T-cell (primary cell): ENCODE data around the gene PAH. TPM values are rescaled to one million over a fixed set of nuclear protein-coding genes. Genes with fewer than 3 reads are reported as not detected.

Experiments
- ATAC-seq, 4 experiments: fragments of 200-7000 bp in 3 of 4; fragments of 150-1000 bp in 1 of 4; cut with Tn5 transposase; replicated peaks in 1 of 4; 1 replicate in 3 of 4; 2 replicates in 1 of 4; pipeline ENCODE4 v1.10.0; 2021; ENCODE audit warnings: moderate library complexity in 3 of 4, mild to moderate bottlenecking in 2 of 4, moderate number of reproducible peaks in 1 of 4
- CTCF ChIA-PET, 2 donors: fragments of 300-600 bp; sonication (Branson Sonifier 250); formaldehyde crosslinking; loops; one replicate each; lab custom pipeline; 2022; ENCODE audit warnings: antibody characterized with exemption in 2 of 2; lab: Charles Lee
- POLR2A ChIA-PET, 2 donors: fragments of 300-600 bp; sonication (Branson Sonifier 250); formaldehyde crosslinking; loops; one replicate each; lab custom pipeline; 2022; ENCODE audit warnings: antibody characterized with exemption in 2 of 2; lab: Charles Lee
- DNase-seq, 35 experiments: peaks; one replicate each; pipeline versions ENCODE4 v3.0.0 to v3.0.0-alpha.2; 2013 to 2023
- H3K27ac ChIP-seq: one replicate; pipeline ENCODE4 v1.5.1; 2013; ENCODE audit warnings: low read length
- H3K27me3 ChIP-seq, 2 experiments: replicated peaks in 1 of 2; 1 replicate in 1 of 2; 2 replicates in 1 of 2; pipeline versions ENCODE4 v1.6.1 to v1.7.0; 2013; ENCODE audit warnings: low read length in 1 of 2, mixed read lengths in 1 of 2; ENCODE audit not compliant: control insufficient read depth in 2 of 2, insufficient read depth in 2 of 2; ENCODE audit errors: extremely low read depth in 1 of 2
- H3K36me3 ChIP-seq, 2 donors: 1 replicate in 1 of 2; 2 replicates in 1 of 2; pipeline versions ENCODE4 v1.6.1 to v1.7.0; 2013; ENCODE audit warnings: low read length in 1 of 2; ENCODE audit not compliant: control insufficient read depth in 2 of 2, insufficient read depth in 1 of 2; ENCODE audit errors: extremely low read depth in 1 of 2
- H3K4me1 ChIP-seq, 2 experiments: 1 replicate in 1 of 2; 2 replicates in 1 of 2; pipeline versions ENCODE4 v1.6.1 to v1.7.0; 2013; ENCODE audit warnings: low read length in 2 of 2, mixed read lengths in 1 of 2; ENCODE audit not compliant: insufficient read depth in 2 of 2, control insufficient read depth in 1 of 2; ENCODE audit errors: extremely low read depth in 1 of 2
- H3K4me3 ChIP-seq, 2 donors: 1 replicate in 1 of 2; 2 replicates in 1 of 2; pipeline versions ENCODE4 v1.5.1 to v1.7.0; 2013; ENCODE audit warnings: mild to moderate bottlenecking in 2 of 2, low read length in 1 of 2, moderate library complexity in 1 of 2; ENCODE audit not compliant: control insufficient read depth in 1 of 2; ENCODE audit errors: extremely low read depth in 1 of 2
- H3K9me3 ChIP-seq: 2 replicates; pipeline ENCODE4 v1.7.0; 2013
- H3K27ac Mint-ChIP-seq, 2 donors: one replicate each; pipeline ENCODE4 v1.8.0; 2020 to 2021; ENCODE audit warnings: mild to moderate bottlenecking in 2 of 2, mixed read lengths in 2 of 2
- H3K27me3 Mint-ChIP-seq, 2 donors: one replicate each; pipeline ENCODE4 v1.8.0; 2021 to 2022; ENCODE audit warnings: mixed read lengths in 2 of 2
- H3K36me3 Mint-ChIP-seq: one replicate; pipeline ENCODE4 v1.8.0; 2021; ENCODE audit warnings: mixed read lengths
- H3K4me1 Mint-ChIP-seq, 3 donors: one replicate each; pipeline ENCODE4 v1.8.0; 2020 to 2022; ENCODE audit warnings: mixed read lengths in 3 of 3, mild to moderate bottlenecking in 1 of 3
- H3K4me3 Mint-ChIP-seq, 3 donors: one replicate each; pipeline ENCODE4 v1.8.0; 2020 to 2022; ENCODE audit warnings: mild to moderate bottlenecking in 3 of 3, mixed read lengths in 3 of 3, moderate library complexity in 3 of 3
- H3K9me3 Mint-ChIP-seq, 3 donors: one replicate each; pipeline ENCODE4 v1.8.0; 2020 to 2022; ENCODE audit warnings: mixed read lengths in 3 of 3
- WGBS: methylation state at CpG from one replicate; pipeline ENCODE4 v1.1.5; 2013; ENCODE audit warnings: missing lambda C conversion rate; ENCODE audit not compliant: insufficient coverage; 5-methylcytosine and 5-hydroxymethylcytosine counted together
- total RNA-seq, 35 experiments: library from RNA in 6 of 35; stranded (reverse) in 6 of 35; fragments of 120-200 nt in 1 of 35; gene quantifications; one replicate each; pipeline versions ENCODE4 v1.2.1 to v1.2.4 and lab custom pipeline; 2013 to 2026

PAH gene
- total RNA-seq, 5 donors from 2014 or later (not counting 1 experiment from before 2014, with no cell fraction given), result 0.30 to 2.0 (median 0.82) TPM; not detected in 2

DNA sequence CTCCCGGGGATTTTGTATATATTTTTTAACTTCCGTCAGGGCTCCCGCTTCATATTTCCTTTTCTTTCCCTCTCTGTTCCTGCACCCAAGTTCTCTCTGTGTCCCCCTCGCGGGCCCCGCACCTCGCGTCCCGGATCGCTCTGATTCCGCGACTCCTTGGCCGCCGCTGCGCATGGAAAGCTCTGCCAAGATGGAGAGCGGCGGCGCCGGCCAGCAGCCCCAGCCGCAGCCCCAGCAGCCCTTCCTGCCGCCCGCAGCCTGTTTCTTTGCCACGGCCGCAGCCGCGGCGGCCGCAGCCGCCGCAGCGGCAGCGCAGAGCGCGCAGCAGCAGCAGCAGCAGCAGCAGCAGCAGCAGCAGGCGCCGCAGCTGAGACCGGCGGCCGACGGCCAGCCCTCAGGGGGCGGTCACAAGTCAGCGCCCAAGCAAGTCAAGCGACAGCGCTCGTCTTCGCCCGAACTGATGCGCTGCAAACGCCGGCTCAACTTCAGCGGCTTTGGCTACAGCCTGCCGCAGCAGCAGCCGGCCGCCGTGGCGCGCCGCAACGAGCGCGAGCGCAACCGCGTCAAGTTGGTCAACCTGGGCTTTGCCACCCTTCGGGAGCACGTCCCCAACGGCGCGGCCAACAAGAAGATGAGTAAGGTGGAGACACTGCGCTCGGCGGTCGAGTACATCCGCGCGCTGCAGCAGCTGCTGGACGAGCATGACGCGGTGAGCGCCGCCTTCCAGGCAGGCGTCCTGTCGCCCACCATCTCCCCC is 41.2 kb upstream of the PAH start:
- DNase-seq (no peak), ATAC-seq (peak in 2 of 4 experiments; percentile 18 to 36)
- H3K27me3 ChIP-seq, result peaks cover 50 to 61% of the 10 kb centered on the region in 2 experiments
- no peaks in the 10 kb centered on the region for H3K9me3 ChIP-seq
- H3K27ac ChIP-seq, result no peak overlapping the region
- H3K4me3 ChIP-seq, result peak overlapping the region; percentile 15 to 25
- peaks cover 0 to 14% of the 10 kb centered on the region in 2 experiments for H3K4me1 ChIP-seq
- H3K27ac Mint-ChIP-seq, result no peak overlapping the region
- H3K4me1 Mint-ChIP-seq, result peaks cover 25 to 34% (median 27%) of the 10 kb centered on the region in 3 donors
- ChIA-PET POLR2A (no interaction called here), CTCF (no interaction called here)
- no peaks in the 10 kb centered on the region for H3K36me3 Mint-ChIP-seq
- no peaks in the 10 kb centered on the region for H3K36me3 ChIP-seq
- H3K4me3 Mint-ChIP-seq, result peak overlapping the region; percentile 47 to 71 (median 59)
- no peaks in the 10 kb centered on the region for H3K9me3 Mint-ChIP-seq
- 3% methylated on average over 77 of the region's 83 CpGs for WGBS
- H3K27me3 Mint-ChIP-seq, result peaks cover 78 to 87% of the 10 kb centered on the region in 2 donors

DNA sequence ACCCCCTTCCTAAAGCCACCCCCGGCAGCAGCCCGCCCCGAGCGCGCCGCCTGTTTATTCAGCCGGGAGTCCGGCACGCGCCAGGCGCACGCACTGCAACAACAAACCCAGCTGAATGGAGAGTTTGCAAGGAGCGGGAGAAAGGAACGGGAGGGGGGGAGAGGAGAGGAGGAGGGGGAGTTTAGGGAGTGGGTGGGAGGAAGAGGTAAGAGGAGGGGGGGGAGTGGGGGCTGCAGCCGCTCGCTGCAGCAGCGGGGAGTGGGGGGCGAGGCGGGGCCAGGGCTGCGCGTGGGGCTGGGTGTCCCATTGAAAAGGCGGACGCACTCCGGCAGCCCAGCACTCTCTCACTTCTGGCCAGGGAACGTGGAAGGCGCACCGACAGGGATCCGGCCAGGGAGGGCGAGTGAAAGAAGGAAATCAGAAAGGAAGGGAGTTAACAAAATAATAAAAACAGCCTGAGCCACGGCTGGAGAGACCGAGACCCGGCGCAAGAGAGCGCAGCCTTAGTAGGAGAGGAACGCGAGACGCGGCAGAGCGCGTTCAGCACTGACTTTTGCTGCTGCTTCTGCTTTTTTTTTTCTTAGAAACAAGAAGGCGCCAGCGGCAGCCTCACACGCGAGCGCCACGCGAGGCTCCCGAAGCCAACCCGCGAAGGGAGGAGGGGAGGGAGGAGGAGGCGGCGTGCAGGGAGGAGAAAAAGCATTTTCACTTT is 40.5 kb upstream of the PAH start, which contains the start of gene ASCL1:
Gene ASCL1 (plus strand): TSS at position 336 of the 712 bp plus-strand sequence. CDS start 571 bp downstream, outside the sequence.
- POLR2A ChIA-PET, result interaction anchor here in 1 of 2 donors (0.7 kb wide), 1 partner anchor 594 kb away, joined by 5 read pairs; no protein-coding TSS in a partner anchor
- H3K4me1 ChIP-seq, result peaks cover 0 to 14% of the 10 kb centered on the region in 2 experiments
- no peaks in the 10 kb centered on the region for H3K36me3 ChIP-seq
- ATAC-seq (no peak), DNase-seq (no peak)
- CTCF ChIA-PET, result interaction anchor here in 1 of 2 donors (0.6 kb wide), 1 partner anchor 535 kb away, joined by 3 read pairs; no protein-coding TSS in a partner anchor
- no peak within 1 kb of the TSS for H3K27ac ChIP-seq
- peak within 1 kb of the TSS in 1 of 2 donors; percentile 36 for H3K27ac Mint-ChIP-seq
- H3K4me3 Mint-ChIP-seq, result peak within 1 kb of the TSS; percentile 47 to 71 (median 59)
- 3% methylated on average over 23 of the region's 52 CpGs for WGBS
- H3K27me3 Mint-ChIP-seq, result peaks cover 75 to 80% of the 10 kb centered on the region in 2 donors
- peaks cover 45 to 59% of the 10 kb centered on the region in 2 experiments for H3K27me3 ChIP-seq
- H3K4me1 Mint-ChIP-seq, result peaks cover 21 to 27% (median 23%) of the 10 kb centered on the region in 3 donors
- H3K9me3 ChIP-seq, result no peaks in the 10 kb centered on the region
- no peaks in the 10 kb centered on the region for H3K9me3 Mint-ChIP-seq
- peak within 1 kb of the TSS; percentile 15 to 25 for H3K4me3 ChIP-seq
- no peaks in the 10 kb centered on the region for H3K36me3 Mint-ChIP-seq

DNA sequence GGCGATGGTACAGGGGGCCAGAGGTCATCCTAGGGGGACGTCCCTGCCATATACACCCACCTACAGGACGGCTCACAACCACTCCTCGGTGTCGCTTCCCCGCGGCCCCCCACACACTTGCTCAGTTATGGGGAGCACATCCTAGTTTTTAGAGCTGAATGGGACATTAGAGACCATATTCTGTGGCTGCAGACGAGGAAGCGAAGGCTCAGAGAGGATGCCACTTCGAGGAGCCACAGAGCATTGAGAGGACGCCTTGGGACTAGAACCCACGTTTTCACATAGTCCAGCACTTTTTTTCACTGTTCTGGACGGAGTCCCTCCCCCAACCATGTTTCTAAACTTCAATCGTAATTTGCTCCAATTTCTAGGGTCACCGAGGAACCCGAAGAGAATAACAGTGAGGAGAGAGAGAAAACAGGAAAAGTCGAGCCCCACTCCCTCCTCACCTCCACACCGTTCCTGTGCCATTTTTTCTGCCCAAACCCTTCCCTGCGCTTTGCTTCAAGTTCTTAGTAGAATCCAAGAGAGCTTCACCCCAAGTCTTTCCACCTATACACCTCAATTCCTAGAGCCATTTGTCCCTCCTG is 39.8 kb upstream of the PAH start:
- ATAC-seq, result no peak
- POLR2A ChIA-PET, result interaction anchor here in 1 of 2 donors (0.7 kb wide), 1 partner anchor 594 kb away, joined by 5 read pairs; no protein-coding TSS in a partner anchor

DNA sequence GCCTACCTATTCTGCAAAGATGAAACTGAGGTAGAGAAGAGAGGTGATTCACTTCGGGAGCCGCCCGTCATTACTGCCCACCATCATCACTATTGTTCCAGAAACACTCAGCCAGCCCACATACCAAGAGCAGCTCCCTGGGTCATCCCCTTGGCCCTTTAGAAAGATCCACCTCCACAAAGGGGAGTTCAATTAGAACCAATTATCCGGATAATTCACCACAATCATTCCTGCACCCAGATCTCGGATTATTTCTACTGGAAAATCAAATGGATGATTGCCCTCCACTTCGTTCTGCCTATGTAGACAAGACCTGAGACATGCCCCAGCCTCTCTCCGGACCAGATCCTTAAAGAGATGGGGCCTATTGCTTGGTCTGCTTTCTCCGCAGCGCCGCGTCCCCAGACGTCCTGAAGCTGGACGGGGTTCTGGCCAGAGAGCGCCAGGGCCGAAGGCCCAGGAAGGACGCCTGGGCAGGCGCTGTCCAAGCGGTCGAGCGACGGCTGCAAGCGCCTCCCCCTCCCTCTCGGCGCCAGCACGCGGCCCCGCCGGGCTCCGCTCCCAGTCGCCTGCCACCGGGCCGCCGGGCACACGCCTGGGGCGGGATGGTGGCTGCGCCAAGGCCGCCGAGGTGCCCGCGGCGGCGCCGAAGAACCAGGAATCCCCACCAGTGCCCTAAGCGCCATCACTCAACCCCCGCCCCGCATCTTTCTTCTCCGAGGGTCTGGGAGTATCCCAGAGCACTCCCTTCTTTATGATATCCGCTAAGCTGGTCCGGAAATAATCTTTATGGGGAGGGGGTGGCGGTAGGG is 39.1 kb upstream of the PAH start:
- ATAC-seq (no peak), DNase-seq (no peak)
- peak overlapping the region in 1 of 3 donors; percentile 71 for H3K4me3 Mint-ChIP-seq
- no peak overlapping the region for H3K27ac ChIP-seq
- no peaks in the 10 kb centered on the region for H3K36me3 Mint-ChIP-seq
- H3K27me3 Mint-ChIP-seq, result peaks cover 72 to 78% of the 10 kb centered on the region in 2 donors
- peaks cover 0 to 14% of the 10 kb centered on the region in 2 experiments for H3K4me1 ChIP-seq
- POLR2A ChIA-PET, result no interaction called here
- H3K9me3 ChIP-seq, result no peaks in the 10 kb centered on the region
- WGBS, result 14% methylated on average over 40 of the region's 50 CpGs
- H3K27ac Mint-ChIP-seq, result no peak overlapping the region
- peaks cover 15 to 16% (median 15%) of the 10 kb centered on the region in 3 donors for H3K4me1 Mint-ChIP-seq
- CTCF ChIA-PET, result no interaction called here
- no peak overlapping the region for H3K4me3 ChIP-seq
- no peaks in the 10 kb centered on the region for H3K36me3 ChIP-seq
- H3K9me3 Mint-ChIP-seq, result no peaks in the 10 kb centered on the region
- H3K27me3 ChIP-seq, result peaks cover 43 to 55% of the 10 kb centered on the region in 2 experiments

More for the DNA sequence above, 39.8 kb upstream of the PAH start:
- H3K4me3 ChIP-seq, result no peak overlapping the region
- H3K27ac Mint-ChIP-seq, result no peak overlapping the region
- no peaks in the 10 kb centered on the region for H3K36me3 ChIP-seq
- H3K9me3 ChIP-seq, result no peaks in the 10 kb centered on the region
- H3K27ac ChIP-seq, result no peak overlapping the region
- WGBS, result 8% methylated on average over 8 of the region's 19 CpGs
- DNase-seq, result no peak
- H3K4me1 Mint-ChIP-seq, result peaks cover 18 to 20% (median 19%) of the 10 kb centered on the region in 3 donors
- peaks cover 76 to 81% of the 10 kb centered on the region in 2 donors for H3K27me3 Mint-ChIP-seq
- H3K36me3 Mint-ChIP-seq, result no peaks in the 10 kb centered on the region
- no peaks in the 10 kb centered on the region for H3K9me3 Mint-ChIP-seq
- peak overlapping the region in 2 of 3 donors; percentile 6 to 71 for H3K4me3 Mint-ChIP-seq
- CTCF ChIA-PET, result interaction anchor here in 1 of 2 donors (0.6 kb wide), 1 partner anchor 535 kb away, joined by 3 read pairs; no protein-coding TSS in a partner anchor
- peaks cover 46 to 54% of the 10 kb centered on the region in 2 experiments for H3K27me3 ChIP-seq
- H3K4me1 ChIP-seq, result peaks cover 0 to 14% of the 10 kb centered on the region in 2 experiments

DNA sequence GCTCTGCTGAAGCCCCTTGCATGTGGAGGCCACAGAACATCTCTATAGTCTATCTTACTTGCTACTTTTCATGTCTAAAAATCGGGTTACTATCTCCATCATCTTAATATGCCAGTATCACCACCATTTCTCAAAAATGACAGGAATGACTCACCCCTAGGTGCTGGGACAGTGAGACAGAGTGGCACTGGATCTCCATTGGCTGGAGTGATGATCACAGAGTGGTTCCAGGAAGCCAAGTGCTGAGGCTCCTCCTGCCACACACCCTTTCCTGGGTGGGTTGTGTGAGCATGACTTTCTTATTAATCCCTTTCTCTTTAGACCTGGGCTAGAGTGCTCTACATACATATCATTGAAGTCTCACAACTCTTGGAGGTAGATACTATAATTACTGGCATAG is 37.1 kb upstream of the PAH start:
- Mint-ChIP-seq H3K27ac (no peak overlapping the region), H3K36me3 (no peaks in the 10 kb centered on the region), H3K4me1 (peaks cover 17 to 25% (median 19%) of the 10 kb centered on the region in 3 donors), H3K27me3 (peaks cover 74 to 80% of the 10 kb centered on the region in 2 donors), H3K4me3 (no peak overlapping the region), H3K9me3 (no peaks in the 10 kb centered on the region)
- no peaks in the 10 kb centered on the region for H3K9me3 ChIP-seq
- no peak overlapping the region for H3K4me3 ChIP-seq
- WGBS, result no CpG with 5 or more reads among the region's 1 CpG
- H3K27ac ChIP-seq, result no peak overlapping the region
- ChIA-PET CTCF (no interaction called here), POLR2A (no interaction called here)
- DNase-seq (no peak), ATAC-seq (no peak)
- H3K4me1 ChIP-seq, result peaks cover 0 to 21% of the 10 kb centered on the region in 2 experiments
- no peaks in the 10 kb centered on the region for H3K36me3 ChIP-seq
- peaks cover 32 to 59% of the 10 kb centered on the region in 2 experiments for H3K27me3 ChIP-seq
